K562 (cell line): Measurements from ENCODE around the gene BCAM. TPM values are rescaled to one million over a fixed set of nuclear protein-coding genes. Genes with fewer than 3 reads are reported as not detected.
A peak's percentile ranks its signal among the peaks of the same experiment; 100 is the strongest.

Experiments
- ATAC-seq: fragments of 200-7000 bp; cut with Tn5 transposase; 3 replicates; pipeline ENCODE4 v1.9.1; 2020; ENCODE audit warnings: moderate library complexity
- BruUV-seq: library from RNA; stranded (reverse); fragments of 400-500 nt; replicated peaks from 2 replicates; lab custom pipeline; 2021; lab: Mats Ljungman, UMichigan
- CTCF ChIA-PET: fragments of 300-600 bp; formaldehyde crosslinking; extraction: SDS; loops from one replicate; lab custom pipeline; 2021; ENCODE audit warnings: low intra/inter-chr PET ratio; lab: Yijun Ruan, JAX
- POLR2A ChIA-PET: fragments of 300-600, 350-650 bp; sonication (Branson Sonifier 250); formaldehyde crosslinking; extraction: SDS; loops from one replicate; lab custom pipeline; 2021; ENCODE audit warnings: antibody characterized with exemption, inconsistent platforms; lab: Yijun Ruan, JAX
- DNase-seq, 4 experiments: peaks; one replicate each; pipeline versions ENCODE4 v3.0.0 to v3.0.0-alpha.2; 2011 to 2018; ENCODE audit warnings: low spot score in 3 of 4, mixed read lengths in 3 of 4; ENCODE audit errors: extremely low read depth in 1 of 4
- FAIRE-seq: peaks from 2 replicates; lab custom pipeline; 2011; peaks lifted over from hg19 to GRCh38; lab: Jason Lieb, UNC
- H2AFZ ChIP-seq: 2 replicates; pipeline ENCODE4 v1.6.0; 2011; ENCODE audit warnings: low read depth, low read length, control low read depth, inconsistent platforms
- H3K27ac ChIP-seq: fragments of 200-600 bp; 3 replicates; pipeline ENCODE4 v1.8.0; 2011; ENCODE audit warnings: low read depth, mild to moderate bottlenecking, control low read depth, inconsistent platforms, low read length, moderate library complexity, mixed read lengths; ENCODE audit errors: extremely low read depth
- H3K27me3 ChIP-seq, 2 experiments: fragments of 300-600 bp in 1 of 2; 2 replicates in 1 of 2; 3 replicates in 1 of 2; pipeline versions ENCODE4 v1.6.0 to v1.8.0; 2011; ENCODE audit warnings: inconsistent platforms in 2 of 2, low read length in 2 of 2, mild to moderate bottlenecking in 1 of 2, mixed read lengths in 1 of 2, moderate library complexity in 1 of 2; ENCODE audit not compliant: control insufficient read depth in 2 of 2, insufficient read depth in 2 of 2
- H3K36me3 ChIP-seq: fragments of 300-600 bp; 3 replicates; pipeline ENCODE4 v1.8.0; 2011; ENCODE audit warnings: mild to moderate bottlenecking, low read length, inconsistent platforms; ENCODE audit not compliant: control insufficient read depth, insufficient read depth
- H3K4me1 ChIP-seq, 2 experiments: fragments of 200-600 bp in 1 of 2; replicated peaks in 1 of 2; 2 replicates in 1 of 2; 3 replicates in 1 of 2; pipeline versions ENCODE4 v1.5.1 to v1.8.0; 2011; ENCODE audit warnings: inconsistent platforms in 2 of 2, low read length in 2 of 2, mild to moderate bottlenecking in 1 of 2, mixed read lengths in 1 of 2, moderate library complexity in 1 of 2; ENCODE audit not compliant: control insufficient read depth in 2 of 2, insufficient read depth in 2 of 2
- H3K4me2 ChIP-seq: 2 replicates; pipeline ENCODE4 v1.6.1; 2011; ENCODE audit warnings: low read length, control low read depth, inconsistent platforms, mixed read lengths; ENCODE audit not compliant: insufficient read depth
- H3K4me3 ChIP-seq: fragments of 200-600 bp; sonication (generic), shearing (Covaris generic); 2 replicates; pipeline ENCODE4 v1.5.1; 2016; ENCODE audit warnings: control low read depth, inconsistent platforms
- H3K79me2 ChIP-seq: fragments of 200-600 bp; 3 replicates; pipeline ENCODE4 v1.8.0; 2011; ENCODE audit warnings: low read length, inconsistent platforms; ENCODE audit not compliant: control insufficient read depth, insufficient read depth
- H3K9ac ChIP-seq, 2 experiments: 2 replicates each; pipeline versions ENCODE4 v1.6.0 to v1.6.1; 2011; ENCODE audit warnings: low read depth in 2 of 2, low read length in 2 of 2, control low read depth in 1 of 2, inconsistent platforms in 1 of 2, mild to moderate bottlenecking in 1 of 2, mixed read lengths in 1 of 2; ENCODE audit not compliant: insufficient read depth in 1 of 2
- H3K9me1 ChIP-seq: one replicate; pipeline ENCODE4 v1.6.0; 2011; ENCODE audit warnings: inconsistent platforms, mild to moderate bottlenecking, low read length, moderate library complexity; ENCODE audit not compliant: control insufficient read depth, insufficient read depth
- H3K9me3 ChIP-seq: replicated peaks from 2 replicates; pipeline ENCODE4 v1.5.1; 2011; ENCODE audit warnings: low read depth, low read length, inconsistent platforms; ENCODE audit not compliant: control insufficient read depth, insufficient read depth
- H4K20me1 ChIP-seq: replicated peaks from 2 replicates; pipeline ENCODE4 v1.6.1; 2011; ENCODE audit warnings: low read length, inconsistent platforms, mixed read lengths; ENCODE audit not compliant: control insufficient read depth, insufficient read depth
- ARHGAP35 ChIP-seq: fragments of 450-650 bp; IDR thresholded peaks from 2 replicates; pipeline ENCODE4 v1.6.1; 2018; ENCODE audit not compliant: partially characterized antibody
- BCL6 ChIP-seq: fragments of 250-450 bp; sonication (Bioruptor Pico); IDR thresholded peaks from 2 replicates; pipeline ENCODE4 v1.4.0; 2020
- BRF1 ChIP-seq: IDR thresholded peaks from 3 replicates; pipeline ENCODE4 v1.6.1; 2011; ENCODE audit warnings: borderline replicate concordance, mild to moderate bottlenecking; ENCODE audit not compliant: insufficient read length; ENCODE audit errors: extremely low read depth
- HDAC8 ChIP-seq: fragments of 450-650 bp; IDR thresholded peaks from 2 replicates; pipeline ENCODE4 v1.6.1; 2016; ENCODE audit warnings: mild to moderate bottlenecking, missing genetic modification characterization, moderate library complexity, missing compliant biosample characterization
- KDM1A ChIP-seq, 2 experiments: fragments of 450-650 bp; IDR thresholded peaks; 2 replicates each; pipeline ENCODE4 v1.6.1; 2016; ENCODE audit warnings: mild to moderate bottlenecking in 2 of 2
- NFIC ChIP-seq: fragments of 450-650 bp; IDR thresholded peaks from 2 replicates; pipeline ENCODE4 v1.6.1; 2017; ENCODE audit warnings: mild to moderate bottlenecking, inconsistent platforms
- NFXL1 ChIP-seq: fragments of 450-650 bp; formaldehyde crosslinking; IDR thresholded peaks from 2 replicates; pipeline ENCODE4 v1.4.0; 2021; ENCODE audit warnings: mild to moderate bottlenecking
- PBX2 ChIP-seq, 2 experiments: IDR thresholded peaks in 1 of 2; conservative IDR thresholded peaks in 1 of 2; 2 replicates each; pipeline ENCODE4 v1.6.1; 2016; ENCODE audit warnings: low read depth in 2 of 2, mild to moderate bottlenecking in 1 of 2, missing compliant biosample characterization in 1 of 2, missing genetic modification characterization in 1 of 2, moderate library complexity in 1 of 2
- RCOR1 ChIP-seq, 2 experiments: IDR thresholded peaks; 2 replicates each; pipeline ENCODE4 v1.6.1; 2012; ENCODE audit warnings: low read depth in 2 of 2, low read length in 2 of 2, borderline replicate concordance in 1 of 2, improper control_type of control experiment in 1 of 2
- SPI1 ChIP-seq: IDR thresholded peaks from 2 replicates; pipeline ENCODE4 v1.6.1; 2011; ENCODE audit warnings: low read depth, low read length, control low read depth, borderline replicate concordance
- YY1 ChIP-seq, 3 experiments: IDR thresholded peaks; 2 replicates each; pipeline ENCODE4 v1.6.1; 2011; ENCODE audit warnings: low read length in 2 of 3, mild to moderate bottlenecking in 2 of 3, moderate library complexity in 2 of 3, borderline replicate concordance in 1 of 3, control low read depth in 1 of 3, low read depth in 1 of 3; ENCODE audit not compliant: insufficient read depth in 3 of 3, insufficient replicate concordance in 2 of 3, control insufficient read depth in 1 of 3, insufficient read length in 1 of 3; ENCODE audit errors: extremely low read depth in 1 of 3
- ZNF280B ChIP-seq: fragments of 250-450 bp; sonication (Bioruptor Pico); IDR thresholded peaks from 2 replicates; pipeline ENCODE4 v1.5.1; 2021; ENCODE audit warnings: mild to moderate bottlenecking
- ZNF717 ChIP-seq: fragments of 250-450 bp; sonication (Bioruptor Pico); IDR thresholded peaks from 2 replicates; pipeline ENCODE4 v1.5.0; 2021
- ZNF780A ChIP-seq: fragments of 250-450 bp; sonication (Bioruptor Pico); IDR thresholded peaks from 2 replicates; pipeline ENCODE4 v1.5.0; 2021; ENCODE audit warnings: mild to moderate bottlenecking
- WGBS: fragments of 100-300 bp; shearing (Covaris generic); methylation state at CpG from one replicate; pipeline ENCODE4 v1.1.6; 2016; ENCODE audit warnings: low coverage, mixed read lengths; ENCODE audit not compliant: insufficient coverage; ENCODE audit errors: missing lambda C conversion rate; 5-methylcytosine and 5-hydroxymethylcytosine counted together
- in situ Hi-C: fragments of 300-500 bp; cut with MboI; formaldehyde crosslinking; loops from 4 replicates; pipeline ENCODE4 v1.15.0; 2018; ENCODE audit warnings: inconsistent platforms, mixed read lengths
- intact Hi-C: fragments of 100-400 bp; cut with micrococcal nuclease; formaldehyde crosslinking; loops from 2 replicates; pipeline ENCODE4 v1.14.2; 2022
- polyA plus RNA-seq, 8 experiments: library from polyadenylated mRNA; depleted of rRNA in 4 of 8; stranded (reverse) in 5 of 8; unstranded in 3 of 8; fragments of >200 nt; fragmentation: Nextera tagmentation in 2 of 8; fragmentation: Illumina TruSeq in 1 of 8; extraction: Ambion mirVana in 2 of 8; extraction: Trizol in 1 of 8; gene quantifications; 2 replicates each; pipeline versions ENCODE4 v1.2.1 to v1.2.3, GENCODE V29; 2011 to 2014; ENCODE audit warnings: inconsistent platforms in 1 of 8, missing spikeins in 1 of 8
- total RNA-seq, 7 experiments: library from RNA; depleted of rRNA in 6 of 7; stranded (reverse); fragments of >200 nt in 6 of 7; fragmentation: Illumina TruSeq in 2 of 7; extraction: Trizol in 2 of 7; gene quantifications; 2 replicates each; pipeline versions ENCODE4 v1.2.1 to v1.2.3, GENCODE V29; 2011 to 2021; ENCODE audit warnings: low replicate concordance in 1 of 7
- TF ChIP-seq, protein P1 (sequence below): fragments of 450-650 bp; IDR thresholded peaks from 2 replicates; pipeline ENCODE4 v1.6.1; 2016

Gene BCAM
- total and polyA plus RNA-seq, 9 of the 15 experiments (the other 6 are each of a cell fraction or from before 2014, with no cell fraction given) = 0.07 to 1.3 (median 0.33) TPM; not detected in 2

DNA sequence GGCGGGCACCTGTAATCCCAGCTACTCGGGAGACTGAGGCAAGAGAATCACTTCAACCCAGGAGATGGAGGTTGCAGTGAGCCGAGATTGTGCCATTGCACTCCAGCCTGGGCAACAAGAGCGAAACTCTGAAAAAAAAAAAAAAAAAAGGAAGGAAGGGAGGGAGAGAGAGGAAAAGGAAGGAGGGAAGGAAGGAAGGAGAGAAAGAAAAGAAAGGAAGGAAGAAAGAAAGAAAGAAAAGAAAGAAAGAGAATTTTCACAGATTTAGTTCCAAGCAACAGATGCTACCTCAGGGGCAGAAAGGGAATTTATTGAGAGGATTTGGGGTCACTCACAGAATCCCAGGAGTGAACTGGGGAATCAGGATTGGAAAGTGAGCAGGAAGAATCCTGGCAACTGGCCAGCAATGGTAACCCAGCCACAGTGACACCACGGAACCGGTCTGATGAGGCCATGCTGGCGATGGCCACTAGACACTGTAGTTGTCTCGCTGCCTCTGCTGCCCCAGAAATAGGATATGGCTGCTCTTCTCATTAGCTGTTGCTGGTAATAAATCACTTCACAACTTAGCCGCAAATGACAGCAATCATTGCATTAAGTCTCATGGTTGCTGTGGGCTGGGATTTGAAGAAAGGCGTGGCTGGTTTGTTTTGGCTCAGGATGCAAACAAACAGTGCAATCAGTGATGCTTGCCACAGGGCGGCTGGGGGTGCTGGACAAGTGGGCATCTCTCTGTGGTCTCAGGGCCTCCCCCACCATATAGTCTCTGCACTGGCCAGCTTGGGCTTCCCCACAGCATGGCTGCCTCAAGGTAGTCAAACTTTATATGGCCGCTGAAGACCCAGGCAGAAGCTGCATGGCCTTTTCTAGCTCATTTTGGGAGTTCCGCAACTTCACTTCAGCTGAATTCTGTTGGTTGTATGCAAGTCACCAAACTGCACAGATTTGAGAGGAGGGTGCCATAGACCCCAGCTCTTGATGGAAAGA is 5.2 kb upstream of the BCAM start:
- no peak overlapping the region for H3K4me2 ChIP-seq
- ChIA-PET CTCF (no interaction called here), POLR2A (interaction anchor here (1.1 kb wide), 1 partner anchor 45 kb away, joined by 4 read pairs; no protein-coding TSS in a partner anchor)
- TF ChIP-seq SPI1 = no peak
- peak in 2 of 3 experiments; percentile 36 to 83 for TF ChIP-seq YY1 (IDR thresholded peaks at IDR 0.05; ENCODE audit: borderline replicate concordance in 1 of 3, control insufficient read depth in 1 of 3, extremely low read depth in 1 of 3, insufficient read depth in 3 of 3, insufficient read length in 1 of 3, insufficient replicate concordance in 2 of 3, low read depth in 1 of 3, low read length in 2 of 3)
- TF ChIP-seq BRF1 = no peak
- no peak for TF ChIP-seq ZNF280B (CRISPR knock-in tag)
- no peak for TF ChIP-seq PBX2 (CRISPR knock-in tag; IDR thresholded peaks at IDR 0.05; ENCODE audit: low read depth)
- TF ChIP-seq PBX2 (tag; conservative IDR thresholded peaks at IDR 0.05; ENCODE audit: low read depth) = peak; percentile 81; the same call in 1 of the 2 replicates
- TF ChIP-seq RCOR1 (IDR thresholded peaks at IDR 0.05; ENCODE audit: borderline replicate concordance in 1 of 2, low read depth in 2 of 2, low read length in 2 of 2) = peak in 1 of 2 experiments; percentile 42; a peak in 1 of 4 replicates
- TF ChIP-seq, protein P1, sequence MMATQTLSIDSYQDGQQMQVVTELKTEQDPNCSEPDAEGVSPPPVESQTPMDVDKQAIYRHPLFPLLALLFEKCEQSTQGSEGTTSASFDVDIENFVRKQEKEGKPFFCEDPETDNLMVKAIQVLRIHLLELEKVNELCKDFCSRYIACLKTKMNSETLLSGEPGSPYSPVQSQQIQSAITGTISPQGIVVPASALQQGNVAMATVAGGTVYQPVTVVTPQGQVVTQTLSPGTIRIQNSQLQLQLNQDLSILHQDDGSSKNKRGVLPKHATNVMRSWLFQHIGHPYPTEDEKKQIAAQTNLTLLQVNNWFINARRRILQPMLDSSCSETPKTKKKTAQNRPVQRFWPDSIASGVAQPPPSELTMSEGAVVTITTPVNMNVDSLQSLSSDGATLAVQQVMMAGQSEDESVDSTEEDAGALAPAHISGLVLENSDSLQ = peak; percentile 90
- no peak for TF ChIP-seq BCL6 (CRISPR knock-in tag)
- no peak for TF ChIP-seq ZNF717 (CRISPR knock-in tag)
- no peak for TF ChIP-seq ZNF780A (CRISPR knock-in tag)
- peak; percentile 90 for TF ChIP-seq NFIC
- no peak for TF ChIP-seq HDAC8 (tag)
- no peak for TF ChIP-seq NFXL1 (CRISPR knock-in tag)
- TF ChIP-seq KDM1A (IDR thresholded peaks at IDR 0.05) = peak; percentile 51 to 72; a peak in 3 of 4 replicates
- TF ChIP-seq ARHGAP35 = no peak

More for the DNA sequence above, 5.2 kb upstream of the BCAM start:
- intact Hi-C loops (no loop called here), in situ Hi-C loops (no loop called here)
- no peaks in the 10 kb centered on the region for H3K9me1 ChIP-seq
- no peak overlapping the region for H3K27ac ChIP-seq
- H4K20me1 ChIP-seq = no peaks in the 10 kb centered on the region
- peaks cover 13 to 20% of the 10 kb centered on the region in 2 experiments; a peak in 4 of 5 replicates for H3K4me1 ChIP-seq
- FAIRE-seq (no peak), ATAC-seq (no peak), DNase-seq (peak in 1 of 4 experiments; percentile 29)
- H3K9ac ChIP-seq = no peak overlapping the region
- no peaks in the 10 kb centered on the region for H3K9me3 ChIP-seq
- H2AFZ ChIP-seq = no peak overlapping the region
- peaks cover 14 to 38% of the 10 kb centered on the region in 2 experiments; a peak in 4 of 5 replicates for H3K27me3 ChIP-seq
- no peaks in the 10 kb centered on the region for H3K79me2 ChIP-seq
- BruUV-seq = no TSS peak
- no peak overlapping the region for H3K4me3 ChIP-seq
- H3K36me3 ChIP-seq = no peaks in the 10 kb centered on the region
- WGBS = 8% methylated on average over 12 of the region's 13 CpGs
